Activated CD4-positive, alpha-beta T cell treated with anti-CD3 and anti-CD28 coated beads for 4 hours (primary cell): Measurements from ENCODE around the gene SMG1.
A peak's percentile ranks its signal among the peaks of the same experiment; 100 is the strongest.

ENCODE experiments used
- DNase-seq, 2 donors: peaks; one replicate each; pipeline ENCODE4 v3.0.0-alpha.2; 2020

SMG1 gene

GRCh38 chr16:18842565-18842964, 83.6 kb downstream of the SMG1 start:
- no peak for DNase-seq

- DNase-seq, result no peak
These were observed 84.2 kb downstream of the SMG1 start for GRCh38 chr16:18841833-18842525.

- no peak for DNase-seq
These were observed 86.7 kb downstream of the SMG1 start for GRCh38 chr16:18839555-18839954.

GRCh38 chr16:18836702-18837101, 89.5 kb downstream of the SMG1 start:
- no peak for DNase-seq

GRCh38 chr16:18834864-18835263, 91.3 kb downstream of the SMG1 start:
- DNase-seq, result no peak

- no peak for DNase-seq
These were observed 92.3 kb downstream of the SMG1 start for GRCh38 chr16:18833707-18834505.

GRCh38 chr16:18832613-18833012, 93.6 kb downstream of the SMG1 start:
- no peak for DNase-seq

GRCh38 chr16:18832006-18832405, 94.2 kb downstream of the SMG1 start:
- no peak for DNase-seq

- DNase-seq, result no peak
These were observed 97.0 kb downstream of the SMG1 start for GRCh38 chr16:18829251-18829650.

- no peak for DNase-seq
These were observed 98.3 kb downstream of the SMG1 start for GRCh38 chr16:18827890-18828289.

- no peak for DNase-seq
These were observed 109.9 kb downstream of the SMG1 start for GRCh38 chr16:18816286-18816685.

GRCh38 chr16:18811925-18812324, 114.3 kb downstream of the SMG1 start:
- no peak for DNase-seq

GRCh38 chr16:18809165-18809564, 117.0 kb downstream of the SMG1 start:
- no peak for DNase-seq

GRCh38 chr16:18805257-18805773, 120.9 kb downstream of the SMG1 start:
- DNase-seq, result no peak

- DNase-seq, result no peak
These were observed 121.7 kb downstream of the SMG1 start for GRCh38 chr16:18804540-18804939.

- DNase-seq, result no peak
These were observed 122.4 kb downstream of the SMG1 start for GRCh38 chr16:18803569-18804462.

GRCh38 chr16:18802767-18803343, 123.4 kb downstream of the SMG1 start:
- DNase-seq, result no peak

- peak; percentile 97 to 99 for DNase-seq
These were observed 124.8 kb downstream of the SMG1 start, which contains the start of gene ARL6IP1 for GRCh38 chr16:18801145-18801972. TSS of gene ARL6IP1 (minus strand) at chr16:18801549. CDS start at chr16:18801466, 83 bp downstream.

- DNase-seq, result no peak
These were observed 125.4 kb downstream of the SMG1 start for GRCh38 chr16:18800775-18801144.

GRCh38 chr16:18800293-18800692, 125.9 kb downstream of the SMG1 start:
- no peak for DNase-seq

GRCh38 chr16:18799500-18799899, 126.7 kb downstream of the SMG1 start:
- DNase-seq, result no peak

GRCh38 chr16:18797746-18798145, 128.5 kb downstream of the SMG1 start:
- no peak for DNase-seq
